Ascending aorta (tissue), 2 donors: ENCODE measurements around the gene PTPN11. TPM values are rescaled to one million over a fixed set of nuclear protein-coding genes. Genes with fewer than 3 reads are reported as not detected.
"Not testable (repeated sequence)": the region's sequence is repeated elsewhere in the genome, so short reads cannot be mapped to it uniquely, and the experiment has no call there.

ENCODE experiments used
- DNase-seq, 2 donors: peaks; one replicate each; pipeline ENCODE4 v3.0.0-alpha.2; 2019; ENCODE audit warnings: low spot score in 2 of 2
- H3K27ac ChIP-seq, 2 donors: fragments of 200-600 bp; sonication (generic); one replicate each; pipeline ENCODE4 v1.5.1; 2016 to 2017; ENCODE audit warnings: mild to moderate bottlenecking in 1 of 2
- H3K27me3 ChIP-seq: fragments of 200-600 bp; sonication (generic); one replicate; pipeline ENCODE4 v1.5.1; 2017
- H3K36me3 ChIP-seq, 2 donors: fragments of 200-600 bp; sonication (generic); one replicate each; pipeline ENCODE4 v1.5.1; 2016
- H3K4me1 ChIP-seq, 2 donors: fragments of 200-600 bp; sonication (generic); one replicate each; pipeline ENCODE4 v1.5.1; 2016 to 2017; ENCODE audit warnings: mild to moderate bottlenecking in 1 of 2
- H3K4me3 ChIP-seq, 2 donors: fragments of 200-600 bp; sonication (generic); one replicate each; pipeline ENCODE4 v1.5.1; 2016 to 2017; ENCODE audit warnings: mild to moderate bottlenecking in 1 of 2
- H3K9me3 ChIP-seq, 2 donors: fragments of 200-600 bp; sonication (generic); one replicate each; pipeline ENCODE4 v1.5.1; 2016
- CTCF ChIP-seq, 3 experiments: fragments of 200-600 bp in 2 of 3; fragments of 450-650 bp in 1 of 3; sonication (generic) in 2 of 3; IDR thresholded peaks; one replicate each; pipeline ENCODE4 v1.5.1; 2016 to 2019; ENCODE audit warnings: antibody characterized with exemption in 3 of 3, mild to moderate bottlenecking in 1 of 3, moderate library complexity in 1 of 3
- intact Hi-C: fragments of 100-400 bp; cut with DNase I; formaldehyde crosslinking; loops from one replicate; pipeline ENCODE4 v1.15.1; 2023
- total RNA-seq: library from RNA; depleted of rRNA; stranded (reverse); fragments of >200 nt; gene quantifications from one replicate; pipeline ENCODE4 v1.1.0, GENCODE V29; 2016

The PTPN11 gene
- total RNA-seq, 1 donor from 2014 or later: 70.2 TPM

GRCh38 chr12:112446008-112446725, 27.4 kb downstream of the PTPN11 start:
- peaks cover 34 to 45% of the 10 kb centered on the region in 2 donors for H3K36me3 ChIP-seq
- no peaks in the 10 kb centered on the region for H3K9me3 ChIP-seq
- intact Hi-C loops: no loop called here
- no peak for DNase-seq
- no peak overlapping the region for H3K4me3 ChIP-seq
- H3K27me3 ChIP-seq: no peaks in the 10 kb centered on the region
- H3K27ac ChIP-seq: no peak overlapping the region
- H3K4me1 ChIP-seq: no peaks in the 10 kb centered on the region
- no peak for TF ChIP-seq CTCF (IDR thresholded peaks at IDR 0.05)

GRCh38 chr12:112447106-112447505, 28.4 kb downstream of the PTPN11 start:
- Histone ChIP-seq H3K4me3 (no peak overlapping the region), H3K27ac (no peak overlapping the region), H3K9me3 (no peaks in the 10 kb centered on the region), H3K27me3 (no peaks in the 10 kb centered on the region), H3K36me3 (peaks cover 34 to 53% of the 10 kb centered on the region in 2 donors), H3K4me1 (no peaks in the 10 kb centered on the region)
- no peak for DNase-seq
- no peak for TF ChIP-seq CTCF (IDR thresholded peaks at IDR 0.05)
- intact Hi-C loops: no loop called here

- H3K9me3 ChIP-seq, H3K27ac ChIP-seq, H3K4me3 ChIP-seq, intact Hi-C loops, H3K4me1 ChIP-seq, DNase-seq, H3K27me3 ChIP-seq: not testable (repeated sequence)
- H3K36me3 ChIP-seq: peaks cover 38 to 64% of the 10 kb centered on the region in 2 donors
Observed at GRCh38 chr12:112448165-112448564, 29.4 kb downstream of the PTPN11 start.

GRCh38 chr12:112450725-112451124, 32.0 kb downstream of the PTPN11 start:
- Histone ChIP-seq H3K4me3 (no peak overlapping the region), H3K27ac (no peak overlapping the region), H3K27me3 (no peaks in the 10 kb centered on the region), H3K4me1 (no peaks in the 10 kb centered on the region), H3K9me3 (no peaks in the 10 kb centered on the region), H3K36me3 (peaks cover 57 to 87% of the 10 kb centered on the region in 2 donors)
- intact Hi-C loops: no loop called here
- DNase-seq: no peak
- no peak for TF ChIP-seq CTCF (IDR thresholded peaks at IDR 0.05)

GRCh38 chr12:112456029-112456428, 37.3 kb downstream of the PTPN11 start:
- Histone ChIP-seq H3K27me3 (no peaks in the 10 kb centered on the region), H3K9me3 (no peaks in the 10 kb centered on the region), H3K4me1 (no peaks in the 10 kb centered on the region), H3K4me3 (no peak overlapping the region), H3K27ac (no peak overlapping the region), H3K36me3 (peaks cover 59 to 73% of the 10 kb centered on the region in 2 donors)
- no peak for TF ChIP-seq CTCF (IDR thresholded peaks at IDR 0.05)
- DNase-seq: no peak
- intact Hi-C loops: no loop called here

- intact Hi-C loops, H3K27ac ChIP-seq, H3K27me3 ChIP-seq, H3K9me3 ChIP-seq, DNase-seq, H3K4me3 ChIP-seq, H3K4me1 ChIP-seq: not testable (repeated sequence)
- peaks cover 59 to 64% of the 10 kb centered on the region in 2 donors for H3K36me3 ChIP-seq
Observed at GRCh38 chr12:112457142-112457541, 38.4 kb downstream of the PTPN11 start.
